SK-N-SH treated with all-trans-retinoic acid at 6 μM for 48 hours (cell line): ENCODE data around the gene RNASET2.

ENCODE experiments used
- ARNTL ChIP-seq: fragments of 450-650 bp; formaldehyde crosslinking; IDR thresholded peaks from 2 replicates; pipeline ENCODE4 v1.5.0; 2020; ENCODE audit warnings: low read depth, mild to moderate bottlenecking, moderate library complexity, borderline replicate concordance
- BACH2 ChIP-seq: fragments of 250-450 bp; sonication (Bioruptor Pico); IDR thresholded peaks from 2 replicates; pipeline ENCODE4 v1.9.0; 2021; ENCODE audit warnings: mild to moderate bottlenecking, borderline replicate concordance
- ISL1 ChIP-seq: fragments of 250-450 bp; sonication (Bioruptor Pico); IDR thresholded peaks from 2 replicates; pipeline ENCODE4 v2.1.2; 2022; ENCODE audit warnings: mild to moderate bottlenecking, moderate library complexity
- OSR1 ChIP-seq: fragments of 250-450 bp; sonication (Bioruptor Pico); IDR thresholded peaks from 2 replicates; pipeline ENCODE4 v1.8.0; 2022; ENCODE audit warnings: moderate library complexity, mild to moderate bottlenecking, inconsistent platforms
- PPARA ChIP-seq: fragments of 250-450 bp; sonication (Bioruptor Pico); IDR thresholded peaks from 2 replicates; pipeline ENCODE4 v1.5.0; 2020; ENCODE audit warnings: mild to moderate bottlenecking, borderline replicate concordance
- SNAI2 ChIP-seq: fragments of 250-450 bp; sonication (Bioruptor Pico); IDR thresholded peaks from 2 replicates; pipeline ENCODE4 v1.5.0; 2020; ENCODE audit warnings: mild to moderate bottlenecking, moderate library complexity
- TCF4 ChIP-seq: fragments of 250-450 bp; sonication (Bioruptor Pico); IDR thresholded peaks from 2 replicates; pipeline ENCODE4 v1.8.0; 2021; ENCODE audit warnings: mild to moderate bottlenecking, moderate library complexity, borderline replicate concordance
- ZC3H10 ChIP-seq: fragments of 250-450 bp; sonication (Bioruptor Pico); IDR thresholded peaks from 2 replicates; pipeline ENCODE4 v1.5.1; 2021; ENCODE audit warnings: mild to moderate bottlenecking, moderate library complexity
- ZFP3 ChIP-seq: fragments of 250-450 bp; sonication (Bioruptor Pico); IDR thresholded peaks from 2 replicates; pipeline ENCODE4 v1.5.0; 2020; ENCODE audit warnings: mild to moderate bottlenecking, moderate library complexity
- ZFP30 ChIP-seq: fragments of 450-650 bp; formaldehyde crosslinking; IDR thresholded peaks from 2 replicates; pipeline ENCODE4 v1.5.0; 2022; ENCODE audit warnings: mild to moderate bottlenecking, moderate library complexity
- ZNF8 ChIP-seq: fragments of 450-650 bp; formaldehyde crosslinking; IDR thresholded peaks from 2 replicates; pipeline ENCODE4 v1.5.0; 2020; ENCODE audit warnings: mild to moderate bottlenecking, moderate library complexity
- TF ChIP-seq, protein P1 (sequence below): fragments of 250-450 bp; sonication (Bioruptor Pico); IDR thresholded peaks from 2 replicates; pipeline ENCODE4 v1.5.1; 2020; ENCODE audit warnings: low read depth, mild to moderate bottlenecking, moderate library complexity
- TF ChIP-seq, protein P2 (sequence below): fragments of 250-450 bp; sonication (Bioruptor Pico); IDR thresholded peaks from 2 replicates; pipeline ENCODE4 v1.8.0; 2020; ENCODE audit warnings: mild to moderate bottlenecking, moderate library complexity, borderline replicate concordance

DNA sequence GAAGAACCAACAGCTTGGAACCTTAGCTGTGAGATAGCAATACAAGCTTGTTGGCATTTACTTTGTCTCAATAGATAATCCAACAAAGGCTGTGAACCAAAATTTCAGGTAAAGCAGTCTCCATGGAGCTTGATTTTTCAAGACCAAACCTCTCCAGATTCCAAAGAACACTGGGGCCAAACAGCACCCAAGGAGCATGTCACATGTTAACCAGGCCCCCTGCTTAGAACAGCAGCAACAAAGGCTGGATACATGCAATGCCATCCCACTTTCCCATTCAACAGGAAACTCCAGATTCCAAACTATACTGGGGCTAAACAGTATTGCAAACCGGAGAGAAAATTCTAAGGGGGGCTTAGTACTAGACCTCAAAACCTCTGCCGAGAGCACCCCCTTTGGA is 15.8 kb upstream of the RNASET2 start:
- TF ChIP-seq TCF4 = no peak
- TF ChIP-seq ZFP3 (CRISPR knock-in tag) = no peak
- no peak for TF ChIP-seq ZFP30 (CRISPR knock-in tag)
- no peak for TF ChIP-seq BACH2 (CRISPR knock-in tag)
- no peak for TF ChIP-seq ISL1 (CRISPR knock-in tag)
- TF ChIP-seq, protein P1, sequence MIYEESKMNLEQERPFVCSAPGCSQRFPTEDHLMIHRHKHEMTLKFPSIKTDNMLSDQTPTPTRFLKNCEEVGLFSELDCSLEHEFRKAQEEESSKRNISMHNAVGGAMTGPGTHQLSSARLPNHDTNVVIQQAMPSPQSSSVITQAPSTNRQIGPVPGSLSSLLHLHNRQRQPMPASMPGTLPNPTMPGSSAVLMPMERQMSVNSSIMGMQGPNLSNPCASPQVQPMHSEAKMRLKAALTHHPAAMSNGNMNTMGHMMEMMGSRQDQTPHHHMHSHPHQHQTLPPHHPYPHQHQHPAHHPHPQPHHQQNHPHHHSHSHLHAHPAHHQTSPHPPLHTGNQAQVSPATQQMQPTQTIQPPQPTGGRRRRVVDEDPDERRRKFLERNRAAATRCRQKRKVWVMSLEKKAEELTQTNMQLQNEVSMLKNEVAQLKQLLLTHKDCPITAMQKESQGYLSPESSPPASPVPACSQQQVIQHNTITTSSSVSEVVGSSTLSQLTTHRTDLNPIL (CRISPR knock-in tag) = no peak
- TF ChIP-seq OSR1 (CRISPR knock-in tag) = no peak
- TF ChIP-seq ZNF8 = no peak
- TF ChIP-seq, protein P2, sequence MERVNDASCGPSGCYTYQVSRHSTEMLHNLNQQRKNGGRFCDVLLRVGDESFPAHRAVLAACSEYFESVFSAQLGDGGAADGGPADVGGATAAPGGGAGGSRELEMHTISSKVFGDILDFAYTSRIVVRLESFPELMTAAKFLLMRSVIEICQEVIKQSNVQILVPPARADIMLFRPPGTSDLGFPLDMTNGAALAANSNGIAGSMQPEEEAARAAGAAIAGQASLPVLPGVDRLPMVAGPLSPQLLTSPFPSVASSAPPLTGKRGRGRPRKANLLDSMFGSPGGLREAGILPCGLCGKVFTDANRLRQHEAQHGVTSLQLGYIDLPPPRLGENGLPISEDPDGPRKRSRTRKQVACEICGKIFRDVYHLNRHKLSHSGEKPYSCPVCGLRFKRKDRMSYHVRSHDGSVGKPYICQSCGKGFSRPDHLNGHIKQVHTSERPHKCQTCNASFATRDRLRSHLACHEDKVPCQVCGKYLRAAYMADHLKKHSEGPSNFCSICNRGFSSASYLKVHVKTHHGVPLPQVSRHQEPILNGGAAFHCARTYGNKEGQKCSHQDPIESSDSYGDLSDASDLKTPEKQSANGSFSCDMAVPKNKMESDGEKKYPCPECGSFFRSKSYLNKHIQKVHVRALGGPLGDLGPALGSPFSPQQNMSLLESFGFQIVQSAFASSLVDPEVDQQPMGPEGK (CRISPR knock-in tag) = no peak
- no peak for TF ChIP-seq SNAI2
- no peak for TF ChIP-seq ARNTL (CRISPR knock-in tag)
- no peak for TF ChIP-seq PPARA (CRISPR knock-in tag)
- TF ChIP-seq ZC3H10 = no peak
